ENCODE data around the gene ESF1. TPM values are rescaled to one million over a fixed set of nuclear protein-coding genes. Genes with fewer than 3 reads are reported as not detected.

ESF1 gene
- total and polyA plus RNA-seq, 10 of the 15 experiments (the other 5 are each of a cell fraction or from before 2014, with no cell fraction given) = 9.2 to 36.2 (median 18.4) TPM

GRCh38 chr20:13784271-13784892 is 337 bp downstream of the ESF1 start:
- ATAC-seq = peak; percentile 9
- H3K27ac ChIP-seq (ENCODE audit: control insufficient read depth, insufficient read depth) = peak overlapping the region; percentile 80
- ChIA-PET POLR2A (interaction anchor here (0.6 to 1.4 kb wide), 4 partner anchors 8 to 159 kb away, joined by 3 to 6 read pairs (median 5); no protein-coding TSS in a partner anchor), SMC1A (ENCODE audit: uncharacterized antibody, unreplicated experiment) (interaction anchor here (0.6 to 2.3 kb wide), 6 partner anchors 9 to 725 kb away, joined by 3 to 16 read pairs (median 3); no protein-coding TSS in a partner anchor), CTCF (interaction anchor here (0.7 to 3.4 kb wide), 11 partner anchors 9 to 462 kb away, joined by 3 to 30 read pairs (median 3); no protein-coding TSS in a partner anchor), RAD21 (ENCODE audit: unreplicated experiment) (interaction anchor here (0.6 to 2.8 kb wide), 6 partner anchors 12 to 854 kb away, joined by 3 to 20 read pairs (median 4); no protein-coding TSS in a partner anchor)
- no TSS peak for BruUV-seq (replicated peaks)
- no peaks in the 10 kb centered on the region for H3K27me3 ChIP-seq (replicated peaks in 1 of 2; ENCODE audit: control insufficient read depth in 2 of 2, insufficient read depth in 2 of 2, low read length in 1 of 2)
- no peaks in the 10 kb centered on the region for H4K20me1 ChIP-seq (ENCODE audit: control insufficient read depth, insufficient read depth)
- WGBS (ENCODE audit: insufficient coverage, insufficient replicate concordance, low lambda C conversion rate, missing lambda C conversion rate) = under 1% methylated on average over 25 of the region's 26 CpGs
- H2AFZ ChIP-seq (ENCODE audit: control insufficient read depth, low read depth, low read length) = peak overlapping the region; percentile 80
- DNase-seq (ENCODE audit: low read depth, low spot score) = no peak
- no peak for FAIRE-seq
- peak overlapping the region; percentile 99 for H3K4me3 ChIP-seq
- intact Hi-C loops (cut with micrococcal nuclease; ENCODE audit: unreplicated experiment) = loop anchor here (5.0 kb wide), 1 partner anchor 147 kb away; the partner anchor contains the start of gene TASP1
- no peaks in the 10 kb centered on the region for H3K9me3 ChIP-seq (replicated peaks; ENCODE audit: control insufficient read depth, insufficient read depth, low read length)
- peaks cover 0 to 2% of the 10 kb centered on the region in 2 experiments; a peak in 1 of 4 replicates for H3K36me3 ChIP-seq (ENCODE audit: control insufficient read depth in 2 of 2, insufficient read depth in 2 of 2, low read length in 1 of 2)
- peaks cover 5% of the 10 kb centered on the region for H3K4me1 ChIP-seq (ENCODE audit: control insufficient read depth, insufficient read depth, low read length)
- peaks cover 47% of the 10 kb centered on the region for H3K79me2 ChIP-seq (ENCODE audit: control insufficient read depth, insufficient read depth, low read length)
- H3K4me2 ChIP-seq (ENCODE audit: control insufficient read depth, insufficient read depth) = peak overlapping the region; percentile 85
- in situ Hi-C loops (cut with MboI) = loop anchor here (25.0 kb wide), 1 partner anchor 322 kb away; no protein-coding TSS in a partner anchor
- H3K9ac ChIP-seq (ENCODE audit: control insufficient read depth, insufficient read depth, low read length) = peak overlapping the region; percentile 92
- TF ChIP-seq PML (IDR thresholded peaks at IDR 0.05; ENCODE audit: low read length) (peak; percentile 96), ZBTB4 (CRISPR knock-in tag; IDR thresholded peaks at IDR 0.05) (no peak), NFIC (IDR thresholded peaks at IDR 0.05; ENCODE audit: low read depth, low read length) (no peak; the same call in 1 of the 2 replicates), CBX5 (IDR thresholded peaks at IDR 0.05; ENCODE audit: low read depth) (no peak), RB1 (IDR thresholded peaks at IDR 0.05; ENCODE audit: borderline replicate concordance) (no peak), ZNF687 (IDR thresholded peaks at IDR 0.05) (no peak), ATF7 (IDR thresholded peaks at IDR 0.05; ENCODE audit: low read depth) (0 out of 2 replicates have a peak, but pooled peaks have one; percentile 42), PAX8 (IDR thresholded peaks at IDR 0.05) (no peak), SUZ12 (IDR thresholded peaks at IDR 0.05; ENCODE audit: unreplicated experiment) (no peak), MEF2A (IDR thresholded peaks at IDR 0.05; ENCODE audit: insufficient read depth, low read depth, low read length) (no peak), BCL3 (IDR thresholded peaks at IDR 0.05; ENCODE audit: borderline replicate concordance, insufficient read depth, low read depth, low read length, poor library complexity, severe bottlenecking) (peak; percentile 59), JUND (IDR thresholded peaks at IDR 0.05; ENCODE audit: low read depth, low read length) (no peak), MEF2B (IDR thresholded peaks at IDR 0.05; ENCODE audit: partially characterized antibody, poor library complexity, severe bottlenecking) (peak; percentile 46), POLR2A (IDR thresholded peaks at IDR 0.05; ENCODE audit: low read depth, low read length) (peak; percentile 94; the same call in 1 of the 2 replicates), ZBED1 (IDR thresholded peaks at IDR 0.05; ENCODE audit: borderline replicate concordance) (no peak)

All from GM12878 (cell line).